T-helper 2 cell treated with Interferon-gamma antibody and Interleukin-4, amounts not matched to agents 5 μg/mL and 100 μg/mL, for 36 hours (primary cell): ENCODE data around the gene C1R.
A peak's percentile ranks its signal among the peaks of the same experiment; 100 is the strongest.
"Not testable (repeated sequence)": the region's sequence is repeated elsewhere in the genome, so short reads cannot be mapped to it uniquely, and the experiment has no call there.

Source experiments
- DNase-seq: peaks from one replicate; pipeline ENCODE4 v3.0.0; 2021; ENCODE audit warnings: low spot score
- H3K27ac Mint-ChIP-seq: one replicate; pipeline ENCODE4 v1.8.0; 2021; ENCODE audit warnings: mild to moderate bottlenecking, mixed read lengths
- H3K27me3 Mint-ChIP-seq: one replicate; pipeline ENCODE4 v1.8.0; 2021; ENCODE audit warnings: low read depth, mixed read lengths
- H3K36me3 Mint-ChIP-seq: one replicate; pipeline ENCODE4 v1.8.0; 2021; ENCODE audit warnings: low read depth, mixed read lengths
- H3K4me1 Mint-ChIP-seq: one replicate; pipeline ENCODE4 v1.8.0; 2021; ENCODE audit warnings: low read depth, mixed read lengths
- H3K4me3 Mint-ChIP-seq: one replicate; pipeline ENCODE4 v1.8.0; 2022; ENCODE audit warnings: mild to moderate bottlenecking, moderate library complexity, mixed read lengths
- H3K9me3 Mint-ChIP-seq: one replicate; pipeline ENCODE4 v1.8.0; 2021; ENCODE audit warnings: mixed read lengths

C1R gene

GRCh38 chr12:7112041-7112440 is 19.8 kb upstream of the C1R start:
- Mint-ChIP-seq H3K9me3 (no peaks in the 10 kb centered on the region), H3K27me3 (no peaks in the 10 kb centered on the region), H3K27ac (no peak overlapping the region), H3K4me1 (peaks cover 22% of the 10 kb centered on the region), H3K4me3 (no peak overlapping the region), H3K36me3 (peaks cover 32% of the 10 kb centered on the region)
- no peak for DNase-seq

DNA sequence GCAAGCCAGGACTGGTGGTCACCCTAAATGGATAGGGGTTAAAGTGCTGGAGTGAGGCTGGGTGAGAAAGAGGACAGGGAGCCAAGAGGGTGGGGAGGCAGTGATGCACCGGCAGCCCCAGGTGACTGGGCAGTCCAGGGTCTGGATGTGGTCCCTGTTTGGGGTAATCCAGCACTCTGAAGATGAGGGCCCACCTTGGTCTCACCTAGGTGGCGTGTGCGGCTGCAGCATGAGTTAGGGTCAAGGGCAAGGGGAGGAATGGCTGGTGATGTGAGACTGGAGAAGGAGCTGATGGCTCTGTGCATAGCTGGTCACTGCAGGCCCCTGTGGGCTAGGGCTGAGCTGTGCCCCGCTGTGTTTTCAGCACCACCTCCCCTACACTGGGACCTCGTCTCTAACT is 18.4 kb upstream of the C1R start:
- peaks cover 30% of the 10 kb centered on the region for H3K4me1 Mint-ChIP-seq

GRCh38 chr12:7109572-7109920 is 17.3 kb upstream of the C1R start:
- peak overlapping the region; percentile 70 for H3K27ac Mint-ChIP-seq
- peaks cover 31% of the 10 kb centered on the region for H3K36me3 Mint-ChIP-seq
- no peaks in the 10 kb centered on the region for H3K27me3 Mint-ChIP-seq
- H3K9me3 Mint-ChIP-seq: peaks cover 14% of the 10 kb centered on the region
- H3K4me1 Mint-ChIP-seq: peaks cover 33% of the 10 kb centered on the region
- no peak for DNase-seq
- peak overlapping the region; percentile 91 for H3K4me3 Mint-ChIP-seq

More for the DNA sequence above, 18.4 kb upstream of the C1R start:
- H3K4me3 Mint-ChIP-seq: no peak overlapping the region
- H3K9me3 Mint-ChIP-seq: peaks cover 12% of the 10 kb centered on the region
- H3K27me3 Mint-ChIP-seq: no peaks in the 10 kb centered on the region
- DNase-seq: no peak
- H3K27ac Mint-ChIP-seq: no peak overlapping the region
- peaks cover 37% of the 10 kb centered on the region for H3K36me3 Mint-ChIP-seq

DNA sequence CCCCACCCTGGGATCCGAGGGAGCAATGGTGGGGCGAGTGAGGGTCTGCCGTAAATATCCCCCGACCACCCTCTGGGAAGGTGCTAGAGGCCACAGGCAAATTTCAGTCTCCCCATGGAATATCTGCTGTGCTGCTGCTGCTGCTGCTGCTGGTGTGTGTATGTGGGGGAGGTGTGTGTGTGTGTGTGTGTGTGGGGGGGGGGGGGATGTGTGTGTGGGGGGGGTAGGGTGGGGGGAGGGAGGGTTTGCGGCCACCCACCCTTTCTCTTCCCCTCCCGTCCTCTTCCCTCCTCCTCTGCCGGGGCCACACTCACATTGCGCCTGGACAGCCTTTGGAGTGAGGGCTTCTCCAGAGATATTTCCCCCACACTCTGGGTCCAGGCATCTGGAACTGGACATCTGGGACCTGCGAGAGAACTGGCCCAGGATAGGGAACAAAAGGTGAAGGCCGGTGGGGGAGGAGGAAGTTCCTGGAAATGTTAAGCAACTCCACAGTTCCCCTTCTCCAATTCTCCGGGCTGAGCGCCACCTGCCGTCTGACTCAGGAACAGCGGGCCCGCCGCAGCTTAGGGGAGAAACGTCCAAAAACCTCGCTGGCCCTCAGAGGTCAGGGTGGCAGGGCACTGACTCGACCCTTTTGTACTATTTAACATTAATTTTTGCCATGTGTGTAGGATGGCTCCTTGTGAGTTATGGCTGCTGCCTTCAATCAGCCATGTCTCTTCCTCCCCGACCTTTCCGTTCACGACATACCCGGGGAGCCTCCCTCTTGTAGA is 16.7 kb upstream of the C1R start, which contains the start of gene C1RL:
C1RL (minus strand) TSS at position 419 of the 776 bp plus-strand sequence; CDS start at position 385, 34 bp downstream.
- DNase-seq: peak; percentile 73
- Mint-ChIP-seq H3K9me3 (peaks cover 14% of the 10 kb centered on the region), H3K36me3 (peaks cover 33% of the 10 kb centered on the region), H3K4me1 (peaks cover 33% of the 10 kb centered on the region), H3K27me3 (no peaks in the 10 kb centered on the region), H3K27ac (peak within 1 kb of the TSS; percentile 92), H3K4me3 (peak within 1 kb of the TSS; percentile 91)

DNA sequence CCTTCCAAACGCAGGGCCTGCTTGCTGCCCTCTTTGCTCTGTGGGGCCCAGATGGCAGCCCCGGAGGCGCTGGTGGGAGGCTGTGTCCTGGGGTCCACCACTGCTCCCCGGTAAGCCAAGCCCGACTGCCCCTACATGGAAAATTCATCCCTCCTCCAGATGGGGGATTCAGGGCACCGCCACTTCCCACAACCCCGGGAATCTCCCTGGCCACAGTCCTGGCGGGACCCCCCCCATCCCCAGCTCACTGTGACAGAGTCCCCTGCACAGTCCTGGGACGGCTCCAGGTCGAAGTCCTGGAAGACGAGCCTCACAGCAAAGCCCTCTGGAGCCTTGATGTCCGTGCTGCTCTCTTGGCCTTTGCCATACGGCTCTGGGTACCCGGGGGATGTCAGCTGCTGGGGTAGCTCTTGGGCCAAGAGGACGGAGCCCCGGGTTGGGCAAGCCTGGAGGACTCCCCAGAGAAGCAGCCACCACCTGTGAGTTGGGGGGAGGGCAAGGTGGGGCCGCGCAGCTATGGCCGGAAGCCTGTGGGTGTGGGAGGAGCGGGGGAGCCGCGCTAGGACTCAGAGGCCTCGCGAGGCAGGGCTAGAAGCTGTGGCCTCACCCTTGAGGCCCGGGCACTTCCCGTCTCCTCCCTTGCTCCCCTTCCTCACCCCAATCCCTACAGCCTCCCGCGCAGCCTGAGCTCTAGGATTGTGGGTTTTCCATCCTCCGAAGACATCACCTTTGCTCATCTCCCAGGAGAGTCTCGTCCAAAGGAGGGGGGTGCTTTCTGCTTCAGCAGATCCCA is 16.0 kb upstream of the C1R start:
- H3K4me1 Mint-ChIP-seq: peaks cover 32% of the 10 kb centered on the region
- H3K27me3 Mint-ChIP-seq: no peaks in the 10 kb centered on the region

GRCh38 chr12:7107636-7108002 is 15.4 kb upstream of the C1R start:
- Mint-ChIP-seq H3K36me3 (peaks cover 34% of the 10 kb centered on the region), H3K27me3 (no peaks in the 10 kb centered on the region), H3K4me1 (peaks cover 34% of the 10 kb centered on the region), H3K4me3 (peak overlapping the region; percentile 91), H3K9me3 (peaks cover 14% of the 10 kb centered on the region), H3K27ac (peak overlapping the region; percentile 92)
- no peak for DNase-seq

More for the DNA sequence above, 16.0 kb upstream of the C1R start:
- DNase-seq: peak; percentile 79
- H3K27ac Mint-ChIP-seq: peak overlapping the region; percentile 92
- H3K4me3 Mint-ChIP-seq: peak overlapping the region; percentile 91
- peaks cover 36% of the 10 kb centered on the region for H3K36me3 Mint-ChIP-seq
- H3K9me3 Mint-ChIP-seq: peaks cover 14% of the 10 kb centered on the region

DNA sequence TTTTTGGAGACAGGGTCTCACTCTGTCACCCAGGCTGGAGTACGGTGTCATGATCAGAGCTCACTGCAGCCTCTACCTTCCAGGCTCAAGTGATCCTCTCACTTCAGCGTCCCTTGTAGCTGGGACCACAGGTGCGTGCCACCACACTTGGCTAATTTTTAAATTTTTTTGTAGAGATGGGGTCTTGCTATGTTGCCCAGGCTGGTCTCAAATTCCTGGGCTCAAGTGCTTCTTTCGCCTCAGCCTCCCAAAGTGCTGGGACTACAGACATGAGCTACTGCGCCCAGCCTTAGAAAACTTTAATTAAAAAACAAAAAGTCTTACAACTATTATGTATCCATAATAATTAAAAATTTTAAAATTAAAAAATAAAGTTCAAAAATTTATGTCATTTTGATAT is 14.9 kb upstream of the C1R start:
- not testable (repeated sequence) for H3K27me3 Mint-ChIP-seq, H3K27ac Mint-ChIP-seq, DNase-seq
- peaks cover 34% of the 10 kb centered on the region for H3K36me3 Mint-ChIP-seq
- H3K4me3 Mint-ChIP-seq: peak overlapping the region; percentile 21
- peaks cover 14% of the 10 kb centered on the region for H3K9me3 Mint-ChIP-seq
- H3K4me1 Mint-ChIP-seq: peaks cover 38% of the 10 kb centered on the region

GRCh38 chr12:7106082-7106481 is 13.8 kb upstream of the C1R start:
- Mint-ChIP-seq H3K27ac (peak overlapping the region; percentile 6), H3K36me3 (peaks cover 34% of the 10 kb centered on the region), H3K4me1 (peaks cover 38% of the 10 kb centered on the region), H3K4me3 (peak overlapping the region; percentile 46), H3K27me3 (no peaks in the 10 kb centered on the region), H3K9me3 (peaks cover 14% of the 10 kb centered on the region)
- DNase-seq: no peak

DNA sequence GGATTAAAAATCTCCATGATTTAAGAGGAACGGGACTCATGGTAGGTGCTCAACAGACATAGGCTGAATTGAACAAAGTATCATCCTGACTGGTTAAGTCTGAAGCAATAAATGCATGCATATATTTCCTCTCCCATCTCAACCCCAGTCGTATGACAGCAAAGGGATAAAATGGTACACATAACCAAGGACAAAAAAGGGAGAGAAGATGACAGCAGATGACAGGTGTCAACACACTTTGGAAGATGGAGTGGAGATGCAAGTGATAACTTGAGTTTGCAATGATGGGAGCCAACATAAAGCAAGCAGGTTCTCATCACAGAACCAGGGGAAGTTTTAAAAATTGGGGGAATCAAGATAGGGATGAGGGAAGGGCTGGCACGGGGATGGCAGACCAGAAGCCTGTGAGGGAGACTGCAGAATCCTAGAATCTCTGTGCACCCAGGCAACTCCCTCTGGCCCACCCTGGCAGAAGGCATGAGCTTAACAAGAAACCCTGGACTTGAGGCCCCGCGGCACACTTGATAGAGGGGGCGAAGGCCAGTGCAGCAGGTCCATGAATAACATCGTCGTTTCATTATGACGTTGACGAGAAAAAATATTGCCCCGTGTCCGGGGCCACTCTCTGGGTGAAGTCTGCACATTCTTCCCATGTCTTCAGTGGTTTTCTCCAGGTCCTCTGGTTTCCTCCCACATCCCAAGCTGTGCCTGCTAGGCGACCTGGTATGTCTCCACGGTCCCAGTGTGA is 11.8 kb upstream of the C1R start:
- DNase-seq: no peak
- no peaks in the 10 kb centered on the region for H3K27me3 Mint-ChIP-seq
- peaks cover 27% of the 10 kb centered on the region for H3K4me1 Mint-ChIP-seq
- H3K4me3 Mint-ChIP-seq: no peak overlapping the region
- peaks cover 35% of the 10 kb centered on the region for H3K36me3 Mint-ChIP-seq
- H3K9me3 Mint-ChIP-seq: peaks cover 14% of the 10 kb centered on the region
- no peak overlapping the region for H3K27ac Mint-ChIP-seq

DNA sequence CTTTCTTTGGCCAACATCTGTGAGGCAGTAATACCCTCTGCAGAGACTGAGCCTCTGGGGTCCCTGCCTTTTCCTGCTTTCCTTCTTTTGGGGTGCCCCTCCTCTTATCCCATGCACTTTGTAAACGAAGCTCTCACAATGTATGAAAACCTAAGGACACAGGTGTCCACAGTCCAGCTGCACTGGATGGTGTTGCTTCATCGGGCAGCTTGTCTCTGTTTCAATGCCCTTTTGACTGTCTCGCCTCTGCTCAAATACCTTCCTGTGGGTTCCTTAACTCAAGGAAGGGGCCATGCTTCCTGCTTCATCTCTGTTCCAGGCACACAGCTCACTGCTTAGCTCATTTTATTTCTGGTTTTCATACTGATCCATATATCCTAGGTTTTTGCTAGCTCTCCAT is 10.3 kb upstream of the C1R start:
- H3K9me3 Mint-ChIP-seq: peaks cover 14% of the 10 kb centered on the region
- no peak overlapping the region for H3K4me3 Mint-ChIP-seq
- H3K27ac Mint-ChIP-seq: no peak overlapping the region
- no peak for DNase-seq
- H3K4me1 Mint-ChIP-seq: peaks cover 22% of the 10 kb centered on the region
- H3K27me3 Mint-ChIP-seq: no peaks in the 10 kb centered on the region
- peaks cover 30% of the 10 kb centered on the region for H3K36me3 Mint-ChIP-seq

GRCh38 chr12:7101694-7102131 is 9.5 kb upstream of the C1R start:
- Mint-ChIP-seq H3K27me3 (no peaks in the 10 kb centered on the region), H3K36me3 (peaks cover 29% of the 10 kb centered on the region), H3K27ac (no peak overlapping the region), H3K9me3 (peaks cover 13% of the 10 kb centered on the region), H3K4me1 (peaks cover 21% of the 10 kb centered on the region), H3K4me3 (no peak overlapping the region)
- no peak for DNase-seq

DNA sequence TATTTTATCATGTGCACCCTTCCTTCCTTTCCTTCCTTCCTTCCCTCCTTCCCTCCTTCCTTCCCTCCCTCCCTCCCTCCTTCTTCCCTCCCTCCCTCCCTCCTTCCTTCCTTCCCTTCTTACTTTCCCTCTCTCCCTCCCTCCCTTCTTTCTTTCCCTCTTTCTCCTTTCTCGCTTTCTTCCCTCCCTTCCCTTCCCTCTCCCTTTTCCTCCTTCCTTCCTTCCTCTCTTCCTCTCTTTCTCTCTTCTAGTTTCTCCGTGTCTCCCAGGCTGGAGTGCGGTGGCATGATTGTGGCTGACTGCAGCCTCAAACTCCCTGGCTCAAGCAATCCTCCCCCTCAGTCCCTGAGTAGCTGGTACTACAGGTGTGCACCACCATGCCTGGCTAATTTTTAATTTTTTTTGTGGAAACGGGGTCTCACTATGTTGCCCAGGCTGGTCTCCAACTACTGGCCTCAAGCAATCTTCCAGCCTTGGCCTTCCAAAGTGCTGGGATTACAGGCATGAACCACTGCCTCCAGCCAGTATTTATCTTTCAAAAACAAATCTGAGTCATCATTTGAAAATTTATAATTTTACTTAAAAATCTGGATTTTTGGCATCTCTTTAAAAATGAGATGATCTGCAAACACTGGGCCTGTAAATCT is 8.9 kb upstream of the C1R start:
- Mint-ChIP-seq H3K36me3 (peaks cover 24% of the 10 kb centered on the region), H3K9me3 (peaks cover 8% of the 10 kb centered on the region), H3K27me3 (no peaks in the 10 kb centered on the region), H3K4me3 (no peak overlapping the region), H3K4me1 (peaks cover 17% of the 10 kb centered on the region), H3K27ac (peak overlapping the region; percentile 72)
- DNase-seq: no peak

- no peaks in the 10 kb centered on the region for H3K27me3 Mint-ChIP-seq
- H3K36me3 Mint-ChIP-seq: peaks cover 16% of the 10 kb centered on the region
- no peaks in the 10 kb centered on the region for H3K9me3 Mint-ChIP-seq
- no peak for DNase-seq
- H3K4me3 Mint-ChIP-seq: no peak overlapping the region
- H3K4me1 Mint-ChIP-seq: peaks cover 9% of the 10 kb centered on the region
- H3K27ac Mint-ChIP-seq: no peak overlapping the region
Observed at GRCh38 chr12:7100239-7100638, 8.0 kb upstream of the C1R start.
